ENCODE measurements around the gene BPGM.

DNA sequence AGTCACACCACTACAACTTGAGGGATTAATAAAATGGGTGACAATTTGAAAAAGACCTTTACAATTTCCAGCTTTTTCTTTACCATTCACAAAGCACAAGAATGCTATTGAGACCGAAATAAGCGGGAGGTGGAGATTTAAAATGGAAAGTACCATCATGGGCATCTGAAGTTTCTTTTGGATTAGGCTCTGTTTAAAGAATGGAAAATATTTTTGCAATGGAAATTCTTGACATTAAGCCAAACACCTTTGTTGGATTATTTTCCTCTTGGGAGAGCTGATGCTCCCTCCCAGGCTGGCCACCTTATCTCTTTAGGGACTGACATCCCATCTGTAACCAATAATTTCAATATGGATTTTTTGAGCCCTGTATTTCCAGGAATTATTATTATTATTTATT lies 62.5 kb downstream of the BPGM start:
- TF ChIP-seq, protein P1, sequence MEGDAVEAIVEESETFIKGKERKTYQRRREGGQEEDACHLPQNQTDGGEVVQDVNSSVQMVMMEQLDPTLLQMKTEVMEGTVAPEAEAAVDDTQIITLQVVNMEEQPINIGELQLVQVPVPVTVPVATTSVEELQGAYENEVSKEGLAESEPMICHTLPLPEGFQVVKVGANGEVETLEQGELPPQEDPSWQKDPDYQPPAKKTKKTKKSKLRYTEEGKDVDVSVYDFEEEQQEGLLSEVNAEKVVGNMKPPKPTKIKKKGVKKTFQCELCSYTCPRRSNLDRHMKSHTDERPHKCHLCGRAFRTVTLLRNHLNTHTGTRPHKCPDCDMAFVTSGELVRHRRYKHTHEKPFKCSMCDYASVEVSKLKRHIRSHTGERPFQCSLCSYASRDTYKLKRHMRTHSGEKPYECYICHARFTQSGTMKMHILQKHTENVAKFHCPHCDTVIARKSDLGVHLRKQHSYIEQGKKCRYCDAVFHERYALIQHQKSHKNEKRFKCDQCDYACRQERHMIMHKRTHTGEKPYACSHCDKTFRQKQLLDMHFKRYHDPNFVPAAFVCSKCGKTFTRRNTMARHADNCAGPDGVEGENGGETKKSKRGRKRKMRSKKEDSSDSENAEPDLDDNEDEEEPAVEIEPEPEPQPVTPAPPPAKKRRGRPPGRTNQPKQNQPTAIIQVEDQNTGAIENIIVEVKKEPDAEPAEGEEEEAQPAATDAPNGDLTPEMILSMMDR (tag by site-specific recombination; IDR thresholded peaks at IDR 0.05) = no peak
- TF ChIP-seq ZNF366 (tag by site-specific recombination; conservative IDR thresholded peaks at IDR 0.05) (no peak), YY1 (tag by site-specific recombination; IDR thresholded peaks at IDR 0.05) (no peak), ZNF600 (tag by site-specific recombination; IDR thresholded peaks at IDR 0.05) (no peak), SP7 (tag by site-specific recombination; IDR thresholded peaks at IDR 0.05) (no peak)

All from HEK293 (cell line).